Measurements from ENCODE around the gene RALGAPB.
"Not testable (repeated sequence)": the region's sequence is repeated elsewhere in the genome, so short reads cannot be mapped to it uniquely, and the experiment has no call there.

RALGAPB gene

DNA sequence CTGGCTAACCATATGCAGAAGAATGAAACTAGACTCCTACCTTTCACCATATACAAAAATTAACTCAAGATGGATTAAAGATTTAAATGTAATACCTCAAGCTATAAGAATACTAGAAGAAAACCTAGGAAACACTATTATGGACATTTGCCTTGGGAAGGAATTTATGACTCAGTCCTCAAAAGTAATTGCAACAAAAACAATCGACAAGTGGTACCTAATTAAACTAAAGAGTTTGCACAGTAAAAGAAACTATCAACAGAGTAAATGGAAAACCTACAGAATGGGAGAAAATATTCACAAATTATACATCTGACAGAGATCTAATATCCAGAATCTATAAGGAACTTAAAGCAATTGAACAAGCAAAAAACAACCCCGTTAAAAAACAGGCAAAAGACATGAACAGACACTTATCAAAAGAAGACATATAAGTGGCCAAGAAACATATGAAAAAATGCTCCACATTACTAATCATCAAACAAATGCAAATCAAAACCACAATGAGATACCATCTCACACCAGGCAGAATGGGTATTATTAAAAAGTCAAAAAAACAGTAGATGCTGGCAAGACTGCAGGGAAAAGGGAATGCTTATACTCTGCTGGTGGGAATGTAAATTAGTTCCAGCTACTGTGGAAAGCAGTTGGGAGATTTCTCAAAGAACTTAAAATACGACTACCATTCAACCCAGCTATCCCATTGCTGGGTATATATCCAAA is 31.9 kb downstream of the RALGAPB start (continued):
- TF ChIP-seq ZNF664 (tag by site-specific recombination; IDR thresholded peaks at IDR 0.05) (peak; percentile 53; the same call in 1 of the 2 replicates), ZNF221 (tag by site-specific recombination; IDR thresholded peaks at IDR 0.05; ENCODE audit: borderline replicate concordance) (no peak), ZNF416 (tag by site-specific recombination; IDR thresholded peaks at IDR 0.05) (no peak), ZNF510 (tag by site-specific recombination; IDR thresholded peaks at IDR 0.05; ENCODE audit: insufficient replicate concordance) (no peak), SCRT2 (tag by site-specific recombination; IDR thresholded peaks at IDR 0.05) (peak; percentile 92), BCL11B (tag by site-specific recombination; IDR thresholded peaks at IDR 0.05; ENCODE audit: low read depth) (no peak), ZNF792 (tag by site-specific recombination; IDR thresholded peaks at IDR 0.05) (no peak), ZNF530 (tag by site-specific recombination; IDR thresholded peaks at IDR 0.05; ENCODE audit: low read depth) (no peak), ZNF629 (tag by site-specific recombination; IDR thresholded peaks at IDR 0.05) (0 out of 2 replicates have a peak, but pooled peaks have one; percentile 11), ZNF248 (tag by site-specific recombination; IDR thresholded peaks at IDR 0.05) (no peak), ZNF830 (tag by site-specific recombination; IDR thresholded peaks at IDR 0.05; ENCODE audit: low read depth) (no peak), EGR2 (tag by site-specific recombination; IDR thresholded peaks at IDR 0.05; ENCODE audit: low read depth) (no peak)
- TF ChIP-seq, protein P1, sequence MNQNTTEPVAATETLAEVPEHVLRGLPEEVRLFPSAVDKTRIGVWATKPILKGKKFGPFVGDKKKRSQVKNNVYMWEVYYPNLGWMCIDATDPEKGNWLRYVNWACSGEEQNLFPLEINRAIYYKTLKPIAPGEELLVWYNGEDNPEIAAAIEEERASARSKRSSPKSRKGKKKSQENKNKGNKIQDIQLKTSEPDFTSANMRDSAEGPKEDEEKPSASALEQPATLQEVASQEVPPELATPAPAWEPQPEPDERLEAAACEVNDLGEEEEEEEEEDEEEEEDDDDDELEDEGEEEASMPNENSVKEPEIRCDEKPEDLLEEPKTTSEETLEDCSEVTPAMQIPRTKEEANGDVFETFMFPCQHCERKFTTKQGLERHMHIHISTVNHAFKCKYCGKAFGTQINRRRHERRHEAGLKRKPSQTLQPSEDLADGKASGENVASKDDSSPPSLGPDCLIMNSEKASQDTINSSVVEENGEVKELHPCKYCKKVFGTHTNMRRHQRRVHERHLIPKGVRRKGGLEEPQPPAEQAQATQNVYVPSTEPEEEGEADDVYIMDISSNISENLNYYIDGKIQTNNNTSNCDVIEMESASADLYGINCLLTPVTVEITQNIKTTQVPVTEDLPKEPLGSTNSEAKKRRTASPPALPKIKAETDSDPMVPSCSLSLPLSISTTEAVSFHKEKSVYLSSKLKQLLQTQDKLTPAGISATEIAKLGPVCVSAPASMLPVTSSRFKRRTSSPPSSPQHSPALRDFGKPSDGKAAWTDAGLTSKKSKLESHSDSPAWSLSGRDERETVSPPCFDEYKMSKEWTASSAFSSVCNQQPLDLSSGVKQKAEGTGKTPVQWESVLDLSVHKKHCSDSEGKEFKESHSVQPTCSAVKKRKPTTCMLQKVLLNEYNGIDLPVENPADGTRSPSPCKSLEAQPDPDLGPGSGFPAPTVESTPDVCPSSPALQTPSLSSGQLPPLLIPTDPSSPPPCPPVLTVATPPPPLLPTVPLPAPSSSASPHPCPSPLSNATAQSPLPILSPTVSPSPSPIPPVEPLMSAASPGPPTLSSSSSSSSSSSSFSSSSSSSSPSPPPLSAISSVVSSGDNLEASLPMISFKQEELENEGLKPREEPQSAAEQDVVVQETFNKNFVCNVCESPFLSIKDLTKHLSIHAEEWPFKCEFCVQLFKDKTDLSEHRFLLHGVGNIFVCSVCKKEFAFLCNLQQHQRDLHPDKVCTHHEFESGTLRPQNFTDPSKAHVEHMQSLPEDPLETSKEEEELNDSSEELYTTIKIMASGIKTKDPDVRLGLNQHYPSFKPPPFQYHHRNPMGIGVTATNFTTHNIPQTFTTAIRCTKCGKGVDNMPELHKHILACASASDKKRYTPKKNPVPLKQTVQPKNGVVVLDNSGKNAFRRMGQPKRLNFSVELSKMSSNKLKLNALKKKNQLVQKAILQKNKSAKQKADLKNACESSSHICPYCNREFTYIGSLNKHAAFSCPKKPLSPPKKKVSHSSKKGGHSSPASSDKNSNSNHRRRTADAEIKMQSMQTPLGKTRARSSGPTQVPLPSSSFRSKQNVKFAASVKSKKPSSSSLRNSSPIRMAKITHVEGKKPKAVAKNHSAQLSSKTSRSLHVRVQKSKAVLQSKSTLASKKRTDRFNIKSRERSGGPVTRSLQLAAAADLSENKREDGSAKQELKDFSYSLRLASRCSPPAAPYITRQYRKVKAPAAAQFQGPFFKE (tag by site-specific recombination; IDR thresholded peaks at IDR 0.05; ENCODE audit: borderline replicate concordance), result no peak
- TF ChIP-seq, protein P2, sequence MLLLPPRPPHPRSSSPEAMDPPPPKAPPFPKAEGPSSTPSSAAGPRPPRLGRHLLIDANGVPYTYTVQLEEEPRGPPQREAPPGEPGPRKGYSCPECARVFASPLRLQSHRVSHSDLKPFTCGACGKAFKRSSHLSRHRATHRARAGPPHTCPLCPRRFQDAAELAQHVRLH (tag by site-specific recombination; IDR thresholded peaks at IDR 0.05), result no peak
- TF ChIP-seq, protein P3, sequence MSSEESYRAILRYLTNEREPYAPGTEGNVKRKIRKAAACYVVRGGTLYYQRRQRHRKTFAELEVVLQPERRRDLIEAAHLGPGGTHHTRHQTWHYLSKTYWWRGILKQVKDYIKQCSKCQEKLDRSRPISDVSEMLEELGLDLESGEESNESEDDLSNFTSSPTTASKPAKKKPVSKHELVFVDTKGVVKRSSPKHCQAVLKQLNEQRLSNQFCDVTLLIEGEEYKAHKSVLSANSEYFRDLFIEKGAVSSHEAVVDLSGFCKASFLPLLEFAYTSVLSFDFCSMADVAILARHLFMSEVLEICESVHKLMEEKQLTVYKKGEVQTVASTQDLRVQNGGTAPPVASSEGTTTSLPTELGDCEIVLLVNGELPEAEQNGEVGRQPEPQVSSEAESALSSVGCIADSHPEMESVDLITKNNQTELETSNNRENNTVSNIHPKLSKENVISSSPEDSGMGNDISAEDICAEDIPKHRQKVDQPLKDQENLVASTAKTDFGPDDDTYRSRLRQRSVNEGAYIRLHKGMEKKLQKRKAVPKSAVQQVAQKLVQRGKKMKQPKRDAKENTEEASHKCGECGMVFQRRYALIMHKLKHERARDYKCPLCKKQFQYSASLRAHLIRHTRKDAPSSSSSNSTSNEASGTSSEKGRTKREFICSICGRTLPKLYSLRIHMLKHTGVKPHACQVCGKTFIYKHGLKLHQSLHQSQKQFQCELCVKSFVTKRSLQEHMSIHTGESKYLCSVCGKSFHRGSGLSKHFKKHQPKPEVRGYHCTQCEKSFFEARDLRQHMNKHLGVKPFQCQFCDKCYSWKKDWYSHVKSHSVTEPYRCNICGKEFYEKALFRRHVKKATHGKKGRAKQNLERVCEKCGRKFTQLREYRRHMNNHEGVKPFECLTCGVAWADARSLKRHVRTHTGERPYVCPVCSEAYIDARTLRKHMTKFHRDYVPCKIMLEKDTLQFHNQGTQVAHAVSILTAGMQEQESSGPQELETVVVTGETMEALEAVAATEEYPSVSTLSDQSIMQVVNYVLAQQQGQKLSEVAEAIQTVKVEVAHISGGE (tag by site-specific recombination; conservative IDR thresholded peaks at IDR 0.05; ENCODE audit: low read depth), result no peak

DNA sequence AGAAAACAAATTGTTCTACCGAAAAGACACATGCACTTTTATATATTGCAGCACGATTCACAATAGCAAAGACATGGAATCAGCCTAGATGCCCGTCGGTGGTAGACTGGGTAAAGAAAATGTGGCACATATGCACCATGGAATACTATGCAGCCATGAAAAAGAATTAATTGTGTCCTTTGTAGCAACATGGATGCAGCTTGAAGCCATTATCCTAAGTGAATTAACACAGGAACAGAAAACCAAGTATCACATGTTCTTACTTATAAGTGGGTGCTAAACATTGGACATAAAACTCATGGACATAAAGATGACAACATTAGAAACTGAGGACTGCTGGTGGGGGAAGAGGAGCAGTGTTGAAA is 32.4 kb downstream of the RALGAPB start:
- ChIA-PET POLR2A (no interaction called here), CTCF (no interaction called here)
- no peak overlapping the region for H3K4me3 ChIP-seq (ENCODE audit: low read depth, low read length)
- H3K36me3 ChIP-seq (ENCODE audit: control insufficient read depth in 2 of 2, insufficient read depth in 1 of 2, low read length in 2 of 2), result peaks cover 18 to 49% of the 10 kb centered on the region in 2 experiments; a peak in 2 of 3 replicates
- H3K4me1 ChIP-seq (ENCODE audit: control insufficient read depth, insufficient read depth, low read length), result no peaks in the 10 kb centered on the region
- no peaks in the 10 kb centered on the region for H3K9me3 ChIP-seq (ENCODE audit: control insufficient read depth, insufficient read depth, low read depth, low read length)
- TF ChIP-seq OVOL3 (tag by site-specific recombination; IDR thresholded peaks at IDR 0.05) (no peak), ZNF202 (tag by site-specific recombination; IDR thresholded peaks at IDR 0.05; ENCODE audit: borderline replicate concordance) (0 out of 2 replicates have a peak, but pooled peaks have one; percentile 23), ZNF311 (tag by site-specific recombination; IDR thresholded peaks at IDR 0.05; ENCODE audit: borderline replicate concordance) (no peak), ZNF23 (tag by site-specific recombination; IDR thresholded peaks at IDR 0.05; ENCODE audit: borderline replicate concordance) (no peak), ZNF146 (tag by site-specific recombination; IDR thresholded peaks at IDR 0.05) (peak; percentile 99), ZNF529 (tag by site-specific recombination; IDR thresholded peaks at IDR 0.05; ENCODE audit: insufficient replicate concordance) (no peak), ZNF138 (tag by site-specific recombination; IDR thresholded peaks at IDR 0.05; ENCODE audit: borderline replicate concordance) (no peak)
- TF ChIP-seq, protein P2 (tag by site-specific recombination; IDR thresholded peaks at IDR 0.05), result 0 out of 2 replicates have a peak, but pooled peaks have one; percentile 42
- no peak overlapping the region for H3K27ac ChIP-seq (ENCODE audit: extremely low read depth, low read depth, low read length)

DNA sequence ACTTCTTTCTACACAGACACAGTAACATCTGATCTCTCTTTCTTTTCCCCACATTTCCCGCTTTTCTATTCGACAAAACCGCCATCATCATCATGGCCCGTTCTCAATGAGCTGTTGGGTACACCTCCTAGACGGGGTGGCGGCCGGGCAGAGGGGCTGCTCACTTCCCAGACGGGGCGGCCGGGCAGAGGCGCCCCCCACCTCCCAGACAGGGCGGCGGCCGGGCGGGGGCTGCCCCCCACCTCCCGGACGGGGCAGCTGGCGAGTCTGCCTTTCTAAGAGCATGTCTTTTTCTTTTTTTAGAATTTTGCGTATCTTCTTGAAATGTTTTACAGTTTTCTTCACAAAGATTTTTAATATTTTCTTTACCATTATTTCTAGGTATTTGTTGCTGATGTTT is 39.1 kb downstream of the RALGAPB start:
- H3K27ac ChIP-seq (ENCODE audit: extremely low read depth, low read depth, low read length); POLR2A ChIA-PET; H3K4me3 ChIP-seq (ENCODE audit: low read depth, low read length); CTCF ChIA-PET; H3K9me3 ChIP-seq (ENCODE audit: control insufficient read depth, insufficient read depth, low read depth, low read length); H3K4me1 ChIP-seq (ENCODE audit: control insufficient read depth, insufficient read depth, low read length): not testable (repeated sequence)
- peaks cover 6 to 60% of the 10 kb centered on the region in 2 experiments; a peak in 2 of 3 replicates for H3K36me3 ChIP-seq (ENCODE audit: control insufficient read depth in 2 of 2, insufficient read depth in 1 of 2, low read length in 2 of 2)

Measured in HEK293 (cell line).